OCI-LY1 (cell line): Measurements from ENCODE around the gene FKBP10.

ENCODE experiments used
- H2AFZ ChIP-seq: fragments of 200-600 bp; sonication (generic), shearing (Covaris generic); 2 replicates; pipeline ENCODE4 v1.6.0; 2014; ENCODE audit warnings: antibody characterized with exemption, mild to moderate bottlenecking, low read length
- H3F3A ChIP-seq: fragments of 200-600 bp; sonication (generic), shearing (Covaris generic); 2 replicates; pipeline ENCODE4 v1.6.0; 2014; ENCODE audit warnings: mild to moderate bottlenecking, antibody characterized with exemption, low read length, moderate library complexity; ENCODE audit not compliant: insufficient read depth
- H3K27ac ChIP-seq: fragments of 200-600 bp; sonication (generic); 2 replicates; pipeline ENCODE4 v1.5.1; 2014; ENCODE audit warnings: low read length, mixed run types, mild to moderate bottlenecking, low read depth; ENCODE audit not compliant: poor library complexity, severe bottlenecking
- H3K27me3 ChIP-seq: fragments of 200-600 bp; sonication (generic); 2 replicates; pipeline ENCODE4 v1.6.0; 2014; ENCODE audit warnings: antibody characterized with exemption, mild to moderate bottlenecking, low read length, moderate library complexity; ENCODE audit not compliant: insufficient read depth
- H3K36me3 ChIP-seq: fragments of 200-600 bp; sonication (generic); 2 replicates; pipeline ENCODE4 v1.6.1; 2014; ENCODE audit warnings: mild to moderate bottlenecking, antibody characterized with exemption, low read length, moderate library complexity, mixed read lengths; ENCODE audit not compliant: insufficient read depth
- H3K4me1 ChIP-seq: fragments of 200-600 bp; sonication (generic); 2 replicates; pipeline ENCODE4 v1.5.1; 2014; ENCODE audit warnings: mild to moderate bottlenecking, low read length, moderate library complexity; ENCODE audit not compliant: insufficient read depth, severe bottlenecking
- H3K4me2 ChIP-seq: fragments of 200-600 bp; sonication (generic), shearing (Covaris generic); 2 replicates; pipeline ENCODE4 v1.6.1; 2014; ENCODE audit warnings: low read length
- H3K4me3 ChIP-seq: fragments of 200-600 bp; sonication (generic); 2 replicates; pipeline ENCODE4 v1.5.1; 2014; ENCODE audit warnings: low read length, low read depth, mild to moderate bottlenecking, mixed read lengths; ENCODE audit not compliant: poor library complexity, severe bottlenecking
- H3K79me2 ChIP-seq: fragments of 200-600 bp; shearing (Covaris generic); 2 replicates; pipeline ENCODE4 v1.6.1; 2016; ENCODE audit warnings: mixed run types, low read length, mixed read lengths; ENCODE audit not compliant: insufficient read depth
- H3K9ac ChIP-seq: fragments of 200-600 bp; sonication (generic), shearing (Covaris generic); 2 replicates; pipeline ENCODE4 v1.6.1; 2014; ENCODE audit warnings: mild to moderate bottlenecking, low read length, mixed read lengths
- H3K9me2 ChIP-seq: fragments of 200-600 bp; sonication (generic), shearing (Covaris generic); 2 replicates; pipeline ENCODE4 v1.6.1; 2014; ENCODE audit warnings: low read depth, mild to moderate bottlenecking, low read length, mixed read lengths
- H3K9me3 ChIP-seq: fragments of 200-600 bp; shearing (Covaris generic); 2 replicates; pipeline ENCODE4 v1.6.1; 2014; ENCODE audit warnings: low read length, mixed read lengths
- H4K20me1 ChIP-seq: fragments of 200-600 bp; sonication (generic), shearing (Covaris generic); 2 replicates; pipeline ENCODE4 v1.6.0; 2016; ENCODE audit warnings: mild to moderate bottlenecking, low read length; ENCODE audit not compliant: insufficient read depth
- EZH2 ChIP-seq: fragments of 200-600 bp; sonication (generic), shearing (Covaris generic); IDR thresholded peaks from 2 replicates; pipeline ENCODE4 v1.8.0; 2017; ENCODE audit warnings: borderline replicate concordance, mixed run types, mild to moderate bottlenecking, antibody characterized with exemption, low read length, moderate library complexity, mixed read lengths
- TF ChIP-seq, protein P1 (sequence below): fragments of 200-600 bp; sonication (generic), shearing (Covaris generic); IDR thresholded peaks from 2 replicates; pipeline ENCODE4 v1.5.1; 2017; ENCODE audit warnings: mild to moderate bottlenecking, antibody characterized with exemption, low read length, moderate library complexity, mixed read lengths

FKBP10 gene

DNA sequence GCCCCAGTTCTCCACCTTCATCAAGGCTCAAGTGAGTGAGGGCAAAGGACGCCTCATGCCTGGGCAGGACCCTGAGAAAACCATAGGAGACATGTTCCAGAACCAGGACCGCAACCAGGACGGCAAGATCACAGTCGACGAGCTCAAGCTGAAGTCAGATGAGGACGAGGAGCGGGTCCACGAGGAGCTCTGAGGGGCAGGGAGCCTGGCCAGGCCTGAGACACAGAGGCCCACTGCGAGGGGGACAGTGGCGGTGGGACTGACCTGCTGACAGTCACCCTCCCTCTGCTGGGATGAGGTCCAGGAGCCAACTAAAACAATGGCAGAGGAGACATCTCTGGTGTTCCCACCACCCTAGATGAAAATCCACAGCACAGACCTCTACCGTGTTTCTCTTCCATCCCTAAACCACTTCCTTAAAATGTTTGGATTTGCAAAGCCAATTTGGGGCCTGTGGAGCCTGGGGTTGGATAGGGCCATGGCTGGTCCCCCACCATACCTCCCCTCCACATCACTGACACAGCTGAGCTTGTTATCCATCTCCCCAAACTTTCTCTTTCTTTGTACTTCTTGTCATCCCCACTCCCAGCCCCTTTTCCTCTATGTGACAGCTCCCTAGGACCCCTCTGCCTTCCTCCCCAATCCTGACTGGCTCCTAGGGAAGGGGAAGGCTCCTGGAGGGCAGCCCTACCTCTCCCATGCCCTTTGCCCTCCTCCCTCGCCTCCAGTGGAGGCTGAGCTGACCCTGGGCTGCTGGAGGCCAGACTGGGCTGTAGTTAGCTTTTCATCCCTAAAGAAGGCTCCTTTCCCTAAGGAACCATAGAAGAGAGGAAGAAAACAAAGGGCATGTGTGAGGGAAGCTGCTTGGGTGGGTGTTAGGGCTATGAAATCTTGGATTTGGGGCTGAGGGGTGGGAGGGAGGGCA, 9.7 kb downstream of the FKBP10 start:
- H3K27ac ChIP-seq: no peak overlapping the region
- H4K20me1 ChIP-seq: no peaks in the 10 kb centered on the region
- H3K4me2 ChIP-seq: no peak overlapping the region
- no peaks in the 10 kb centered on the region for H3K9me2 ChIP-seq
- H2AFZ ChIP-seq: no peak overlapping the region
- TF ChIP-seq EZH2: no peak
- TF ChIP-seq, protein P1, sequence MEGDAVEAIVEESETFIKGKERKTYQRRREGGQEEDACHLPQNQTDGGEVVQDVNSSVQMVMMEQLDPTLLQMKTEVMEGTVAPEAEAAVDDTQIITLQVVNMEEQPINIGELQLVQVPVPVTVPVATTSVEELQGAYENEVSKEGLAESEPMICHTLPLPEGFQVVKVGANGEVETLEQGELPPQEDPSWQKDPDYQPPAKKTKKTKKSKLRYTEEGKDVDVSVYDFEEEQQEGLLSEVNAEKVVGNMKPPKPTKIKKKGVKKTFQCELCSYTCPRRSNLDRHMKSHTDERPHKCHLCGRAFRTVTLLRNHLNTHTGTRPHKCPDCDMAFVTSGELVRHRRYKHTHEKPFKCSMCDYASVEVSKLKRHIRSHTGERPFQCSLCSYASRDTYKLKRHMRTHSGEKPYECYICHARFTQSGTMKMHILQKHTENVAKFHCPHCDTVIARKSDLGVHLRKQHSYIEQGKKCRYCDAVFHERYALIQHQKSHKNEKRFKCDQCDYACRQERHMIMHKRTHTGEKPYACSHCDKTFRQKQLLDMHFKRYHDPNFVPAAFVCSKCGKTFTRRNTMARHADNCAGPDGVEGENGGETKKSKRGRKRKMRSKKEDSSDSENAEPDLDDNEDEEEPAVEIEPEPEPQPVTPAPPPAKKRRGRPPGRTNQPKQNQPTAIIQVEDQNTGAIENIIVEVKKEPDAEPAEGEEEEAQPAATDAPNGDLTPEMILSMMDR: no peak
- H3K27me3 ChIP-seq: peaks cover 16% of the 10 kb centered on the region; the same call in 1 of the 2 replicates
- H3K79me2 ChIP-seq: no peaks in the 10 kb centered on the region
- H3K9me3 ChIP-seq: no peaks in the 10 kb centered on the region
- H3K4me3 ChIP-seq: no peak overlapping the region
- H3K9ac ChIP-seq: no peak overlapping the region
- no peaks in the 10 kb centered on the region for H3F3A ChIP-seq
- peaks cover 14% of the 10 kb centered on the region for H3K36me3 ChIP-seq
- peaks cover 10% of the 10 kb centered on the region for H3K4me1 ChIP-seq

DNA sequence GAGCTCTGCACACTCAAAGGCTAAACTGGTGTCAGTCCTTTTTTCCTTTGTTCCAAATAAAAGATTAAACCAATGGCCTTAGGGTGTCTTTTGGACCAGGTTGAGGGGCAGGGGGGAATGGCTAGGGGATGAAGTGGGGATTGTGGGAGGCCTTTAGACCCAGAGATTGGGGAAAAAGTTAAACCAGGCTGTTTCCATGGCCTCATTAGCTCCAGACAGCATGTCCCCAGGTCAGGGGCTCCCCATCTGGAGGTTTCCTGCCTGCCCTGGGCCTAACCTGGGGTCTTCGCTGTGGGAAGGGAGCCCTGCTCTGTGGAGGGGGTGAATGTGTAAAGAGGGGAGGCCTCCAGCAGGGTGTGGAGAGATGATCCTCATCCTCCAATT, 10.3 kb downstream of the FKBP10 start:
- peaks cover 10% of the 10 kb centered on the region for H3K4me1 ChIP-seq
- peaks cover 10% of the 10 kb centered on the region; the same call in 1 of the 2 replicates for H3K27me3 ChIP-seq
- no peak overlapping the region for H2AFZ ChIP-seq
- H3K27ac ChIP-seq: no peak overlapping the region
- H3K36me3 ChIP-seq: peaks cover 18% of the 10 kb centered on the region
- no peak overlapping the region for H3K4me3 ChIP-seq
- no peaks in the 10 kb centered on the region for H3F3A ChIP-seq
- H3K9me2 ChIP-seq: no peaks in the 10 kb centered on the region
- no peaks in the 10 kb centered on the region for H3K79me2 ChIP-seq
- H3K4me2 ChIP-seq: no peak overlapping the region
- no peak overlapping the region for H3K9ac ChIP-seq
- no peaks in the 10 kb centered on the region for H4K20me1 ChIP-seq
- no peak for TF ChIP-seq EZH2
- TF ChIP-seq, protein P1: no peak
- H3K9me3 ChIP-seq: no peaks in the 10 kb centered on the region

DNA sequence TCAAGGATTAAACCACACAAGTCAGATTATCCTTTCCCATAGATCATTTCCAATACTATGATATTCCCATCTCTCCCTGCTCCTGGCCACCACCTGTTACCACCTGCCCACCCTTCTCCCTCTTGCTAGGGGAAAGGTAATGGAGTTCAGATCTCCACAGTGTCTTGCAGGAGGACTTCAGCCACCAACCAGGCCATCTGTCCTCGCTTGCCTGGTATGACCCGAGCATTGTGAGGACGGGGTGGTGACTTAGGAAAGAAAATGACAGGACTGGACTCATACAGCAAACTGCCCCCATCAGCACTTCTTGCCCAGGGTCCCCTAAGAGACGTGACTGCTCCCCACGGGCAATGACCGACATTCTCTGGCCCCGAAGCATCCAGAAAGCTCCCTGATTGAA, 10.8 kb downstream of the FKBP10 start:
- no peak overlapping the region for H3K9ac ChIP-seq
- no peaks in the 10 kb centered on the region for H3K9me2 ChIP-seq
- H3K27me3 ChIP-seq: 0 out of 2 replicates have a peak, but pooled peaks cover 6% of the 10 kb centered on the region
- H3K4me2 ChIP-seq: no peak overlapping the region
- H3K9me3 ChIP-seq: no peaks in the 10 kb centered on the region
- H3F3A ChIP-seq: no peaks in the 10 kb centered on the region
- peaks cover 5% of the 10 kb centered on the region for H3K4me1 ChIP-seq
- no peaks in the 10 kb centered on the region for H3K79me2 ChIP-seq
- H3K4me3 ChIP-seq: no peak overlapping the region
- H4K20me1 ChIP-seq: no peaks in the 10 kb centered on the region
- H2AFZ ChIP-seq: no peak overlapping the region
- TF ChIP-seq, protein P1: no peak
- TF ChIP-seq EZH2: no peak
- peaks cover 20% of the 10 kb centered on the region for H3K36me3 ChIP-seq
- no peak overlapping the region for H3K27ac ChIP-seq
